Measurements from ENCODE around the gene EPS8L1.

The EPS8L1 gene

DNA sequence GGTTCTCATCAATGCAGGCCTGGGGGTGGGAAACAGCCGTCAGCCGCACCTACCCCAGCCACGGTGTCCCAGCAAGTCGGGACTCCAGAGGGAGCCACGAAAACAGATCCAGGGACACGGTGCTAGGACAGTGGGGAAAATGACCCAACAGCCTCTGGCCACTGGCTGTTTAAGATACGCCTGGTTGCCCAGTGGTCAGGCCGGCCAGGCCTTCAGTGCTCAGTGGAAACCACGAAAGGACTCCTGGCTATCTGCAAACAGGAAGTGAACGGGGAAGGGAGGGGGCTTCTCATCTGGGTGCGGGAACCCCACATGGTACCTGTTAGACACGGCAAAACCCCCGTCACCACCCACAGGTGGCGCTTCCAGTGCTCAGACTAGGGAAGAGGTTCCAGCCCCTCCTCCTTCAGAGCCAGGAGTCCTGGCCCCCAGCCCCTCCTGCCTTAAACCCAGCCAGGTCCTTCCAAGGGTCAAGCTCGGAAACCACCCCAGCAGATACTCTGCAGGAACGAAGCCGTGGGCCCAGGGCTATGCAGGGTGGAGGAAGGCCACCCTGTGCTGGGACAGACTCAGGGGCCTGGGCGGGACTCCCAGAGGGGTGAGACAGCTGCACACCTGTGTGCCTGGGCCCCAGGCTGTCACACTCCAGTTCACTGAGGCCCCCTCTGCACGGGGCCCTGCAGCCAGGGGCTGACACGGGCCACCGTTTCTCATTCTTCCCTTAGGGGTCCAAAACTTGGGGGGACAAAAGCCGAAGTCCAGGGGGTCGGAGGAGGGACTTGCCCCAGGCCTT, 37.3 kb downstream of the EPS8L1 start:
- Histone ChIP-seq H3K4me3 (ENCODE audit: low read depth in 1 of 5, low read length in 5 of 5) (peak overlapping the region in 4 of 5 donors; percentile 4 to 29 (median 17)), H3K9me3 (ENCODE audit: control insufficient read depth in 5 of 5, low read length in 5 of 5) (no peaks in the 10 kb centered on the region), H3K9ac (ENCODE audit: low read length in 5 of 5) (peak overlapping the region in 2 of 5 donors; percentile 64 to 71), H3K4me1 (ENCODE audit: control insufficient read depth in 5 of 5, insufficient read depth in 5 of 5, low read length in 5 of 5) (peaks cover 10 to 54% (median 47%) of the 10 kb centered on the region in 5 donors), H3K27me3 (ENCODE audit: control insufficient read depth in 5 of 5, insufficient read depth in 4 of 5, low read length in 5 of 5) (no peaks in the 10 kb centered on the region), H3K36me3 (ENCODE audit: control insufficient read depth in 5 of 5, insufficient read depth in 5 of 5, low read length in 5 of 5) (peaks cover 0 to 29% (median 26%) of the 10 kb centered on the region in 5 donors), H3K27ac (ENCODE audit: low read depth, low read length) (peak overlapping the region; percentile 46)

DNA sequence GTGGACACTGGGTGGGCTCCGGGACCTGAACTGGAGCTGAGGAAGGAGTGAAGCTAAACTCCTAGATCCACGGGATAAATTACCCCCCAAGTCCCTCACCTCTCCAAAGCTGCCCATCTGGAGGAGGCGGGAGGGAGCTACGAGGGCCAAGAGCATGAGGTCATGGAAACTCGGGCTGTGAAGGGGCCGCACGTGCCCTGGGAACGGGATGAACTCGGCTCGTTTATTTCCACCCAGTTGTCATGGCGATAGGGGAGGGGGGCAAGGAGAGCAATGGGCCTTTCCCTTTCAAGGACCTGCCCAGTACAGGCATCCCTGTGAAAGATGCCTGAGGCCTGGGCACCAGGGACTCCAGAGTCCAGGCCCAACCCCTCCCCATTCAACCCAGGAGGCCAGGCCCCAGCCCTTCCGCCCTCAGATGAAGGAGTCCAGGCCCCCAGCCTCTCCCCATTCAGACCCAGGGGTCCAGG, 37.9 kb downstream of the EPS8L1 start:
- peak overlapping the region in 3 of 5 donors; percentile 4 to 23 (median 11) for H3K4me3 ChIP-seq (ENCODE audit: low read depth in 1 of 5, low read length in 5 of 5)

DNA sequence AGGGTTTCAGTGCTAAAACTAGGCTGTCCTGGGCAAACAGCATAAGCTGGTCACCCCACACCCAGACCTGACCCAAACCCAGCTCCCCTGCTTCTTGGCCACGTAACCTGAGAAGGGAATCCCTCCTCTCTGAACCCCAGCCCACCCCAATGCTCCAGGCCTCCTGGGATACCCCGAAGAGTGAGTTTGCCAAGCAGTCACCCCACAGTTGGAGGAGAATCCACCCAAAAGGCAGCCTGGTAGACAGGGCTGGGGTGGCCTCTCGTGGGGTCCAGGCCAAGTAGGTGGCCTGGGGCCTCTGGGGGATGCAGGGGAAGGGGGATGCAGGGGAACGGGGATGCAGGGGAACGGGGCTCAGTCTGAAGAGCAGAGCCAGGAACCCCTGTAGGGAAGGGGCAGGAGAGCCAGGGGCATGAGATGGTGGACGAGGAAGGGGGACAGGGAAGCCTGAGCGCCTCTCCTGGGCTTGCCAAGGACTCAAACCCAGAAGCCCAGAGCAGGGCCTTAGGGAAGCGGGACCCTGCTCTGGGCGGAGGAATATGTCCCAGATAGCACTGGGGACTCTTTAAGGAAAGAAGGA, 39.0 kb downstream of the EPS8L1 start:
- H3K9ac ChIP-seq (ENCODE audit: low read length in 5 of 5) = peak overlapping the region in 2 of 5 donors; percentile 20 to 38
- H3K4me1 ChIP-seq (ENCODE audit: control insufficient read depth in 5 of 5, insufficient read depth in 5 of 5, low read length in 5 of 5) = peaks cover 10 to 65% (median 57%) of the 10 kb centered on the region in 5 donors
- no peak overlapping the region for H3K4me3 ChIP-seq (ENCODE audit: low read depth in 1 of 5, low read length in 5 of 5)
- H3K27ac ChIP-seq (ENCODE audit: low read depth, low read length) = no peak overlapping the region
- H3K27me3 ChIP-seq (ENCODE audit: control insufficient read depth in 5 of 5, insufficient read depth in 4 of 5, low read length in 5 of 5) = no peaks in the 10 kb centered on the region
- H3K9me3 ChIP-seq (ENCODE audit: control insufficient read depth in 5 of 5, low read length in 5 of 5) = no peaks in the 10 kb centered on the region
- peaks cover 0 to 21% (median 17%) of the 10 kb centered on the region in 5 donors for H3K36me3 ChIP-seq (ENCODE audit: control insufficient read depth in 5 of 5, insufficient read depth in 5 of 5, low read length in 5 of 5)

More for the DNA sequence above, 37.9 kb downstream of the EPS8L1 start:
- Histone ChIP-seq H3K9ac (ENCODE audit: low read length in 5 of 5) (peak overlapping the region in 2 of 5 donors; percentile 64 to 71), H3K27me3 (ENCODE audit: control insufficient read depth in 5 of 5, insufficient read depth in 4 of 5, low read length in 5 of 5) (no peaks in the 10 kb centered on the region), H3K4me1 (ENCODE audit: control insufficient read depth in 5 of 5, insufficient read depth in 5 of 5, low read length in 5 of 5) (peaks cover 10 to 61% (median 53%) of the 10 kb centered on the region in 5 donors), H3K27ac (ENCODE audit: low read depth, low read length) (peak overlapping the region; percentile 46), H3K36me3 (ENCODE audit: control insufficient read depth in 5 of 5, insufficient read depth in 5 of 5, low read length in 5 of 5) (peaks cover 0 to 29% (median 26%) of the 10 kb centered on the region in 5 donors), H3K9me3 (ENCODE audit: control insufficient read depth in 5 of 5, low read length in 5 of 5) (no peaks in the 10 kb centered on the region)

DNA sequence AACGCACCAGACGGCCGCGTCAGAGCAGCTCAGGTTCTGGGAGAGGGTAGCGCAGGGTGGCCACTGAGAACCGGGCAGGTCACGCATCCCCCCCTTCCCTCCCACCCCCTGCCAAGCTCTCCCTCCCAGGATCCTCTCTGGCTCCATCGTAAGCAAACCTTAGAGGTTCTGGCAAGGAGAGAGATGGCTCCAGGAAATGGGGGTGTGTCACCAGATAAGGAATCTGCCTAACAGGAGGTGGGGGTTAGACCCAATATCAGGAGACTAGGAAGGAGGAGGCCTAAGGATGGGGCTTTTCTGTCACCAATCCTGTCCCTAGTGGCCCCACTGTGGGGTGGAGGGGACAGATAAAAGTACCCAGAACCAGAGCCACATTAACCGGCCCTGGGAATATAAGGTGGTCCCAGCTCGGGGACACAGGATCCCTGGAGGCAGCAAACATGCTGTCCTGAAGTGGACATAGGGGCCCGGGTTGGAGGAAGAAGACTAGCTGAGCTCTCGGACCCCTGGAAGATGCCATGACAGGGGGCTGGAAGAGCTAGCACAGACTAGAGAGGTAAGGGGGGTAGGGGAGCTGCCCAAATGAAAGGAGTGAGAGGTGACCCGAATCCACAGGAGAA, 39.9 kb downstream of the EPS8L1 start:
- Histone ChIP-seq H3K27ac (ENCODE audit: low read depth, low read length) (peak overlapping the region; percentile 35), H3K36me3 (ENCODE audit: control insufficient read depth in 5 of 5, insufficient read depth in 5 of 5, low read length in 5 of 5) (peaks cover 0 to 13% (median 8%) of the 10 kb centered on the region in 5 donors), H3K27me3 (ENCODE audit: control insufficient read depth in 5 of 5, insufficient read depth in 4 of 5, low read length in 5 of 5) (no peaks in the 10 kb centered on the region), H3K9ac (ENCODE audit: low read length in 5 of 5) (peak overlapping the region in 4 of 5 donors; percentile 41 to 95 (median 91)), H3K4me3 (ENCODE audit: low read depth in 1 of 5, low read length in 5 of 5) (peak overlapping the region; percentile 86 to 95 (median 94)), H3K9me3 (ENCODE audit: control insufficient read depth in 5 of 5, low read length in 5 of 5) (no peaks in the 10 kb centered on the region), H3K4me1 (ENCODE audit: control insufficient read depth in 5 of 5, insufficient read depth in 5 of 5, low read length in 5 of 5) (peaks cover 10 to 65% (median 57%) of the 10 kb centered on the region in 5 donors)

DNA sequence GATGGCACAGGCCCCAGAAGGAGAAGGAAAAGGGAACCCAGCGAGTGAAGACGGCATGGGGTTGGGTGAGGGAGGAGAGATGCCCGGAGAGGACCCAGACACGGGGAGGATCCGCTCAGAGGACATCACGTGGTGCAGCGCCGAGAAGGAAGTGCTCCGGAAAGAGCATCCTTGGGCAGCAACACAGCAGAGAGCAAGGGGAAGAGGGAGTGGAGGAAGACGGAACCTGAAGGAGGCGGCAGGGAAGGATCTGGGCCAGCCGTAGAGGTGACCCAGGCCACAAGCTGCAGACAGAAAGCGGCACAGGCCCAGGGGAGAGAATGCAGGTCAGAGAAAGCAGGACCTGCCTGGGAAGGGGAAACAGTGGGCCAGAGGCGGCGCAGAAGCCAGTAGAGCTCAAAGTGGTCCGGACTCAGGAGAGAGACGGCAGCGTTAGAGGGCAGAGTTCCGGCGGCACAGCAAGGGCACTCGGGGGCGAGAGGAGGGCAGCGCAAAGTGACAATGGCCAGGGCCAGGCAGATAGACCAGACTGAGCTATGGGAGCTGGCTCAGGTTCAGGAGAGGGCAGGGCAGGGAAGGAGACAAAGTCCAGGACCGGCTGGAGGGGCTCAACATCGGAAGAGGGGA, 40.7 kb downstream of the EPS8L1 start:
- peaks cover 10 to 64% (median 57%) of the 10 kb centered on the region in 5 donors for H3K4me1 ChIP-seq (ENCODE audit: control insufficient read depth in 5 of 5, insufficient read depth in 5 of 5, low read length in 5 of 5)
- peak overlapping the region; percentile 48 for H3K27ac ChIP-seq (ENCODE audit: low read depth, low read length)
- H3K4me3 ChIP-seq (ENCODE audit: low read depth in 1 of 5, low read length in 5 of 5) = peak overlapping the region; percentile 86 to 95 (median 94)
- peak overlapping the region; percentile 83 to 95 (median 88) for H3K9ac ChIP-seq (ENCODE audit: low read length in 5 of 5)
- no peaks in the 10 kb centered on the region for H3K9me3 ChIP-seq (ENCODE audit: control insufficient read depth in 5 of 5, low read length in 5 of 5)
- H3K27me3 ChIP-seq (ENCODE audit: control insufficient read depth in 5 of 5, insufficient read depth in 4 of 5, low read length in 5 of 5) = no peaks in the 10 kb centered on the region
- peaks cover 0 to 13% (median 8%) of the 10 kb centered on the region in 5 donors for H3K36me3 ChIP-seq (ENCODE audit: control insufficient read depth in 5 of 5, insufficient read depth in 5 of 5, low read length in 5 of 5)

DNA sequence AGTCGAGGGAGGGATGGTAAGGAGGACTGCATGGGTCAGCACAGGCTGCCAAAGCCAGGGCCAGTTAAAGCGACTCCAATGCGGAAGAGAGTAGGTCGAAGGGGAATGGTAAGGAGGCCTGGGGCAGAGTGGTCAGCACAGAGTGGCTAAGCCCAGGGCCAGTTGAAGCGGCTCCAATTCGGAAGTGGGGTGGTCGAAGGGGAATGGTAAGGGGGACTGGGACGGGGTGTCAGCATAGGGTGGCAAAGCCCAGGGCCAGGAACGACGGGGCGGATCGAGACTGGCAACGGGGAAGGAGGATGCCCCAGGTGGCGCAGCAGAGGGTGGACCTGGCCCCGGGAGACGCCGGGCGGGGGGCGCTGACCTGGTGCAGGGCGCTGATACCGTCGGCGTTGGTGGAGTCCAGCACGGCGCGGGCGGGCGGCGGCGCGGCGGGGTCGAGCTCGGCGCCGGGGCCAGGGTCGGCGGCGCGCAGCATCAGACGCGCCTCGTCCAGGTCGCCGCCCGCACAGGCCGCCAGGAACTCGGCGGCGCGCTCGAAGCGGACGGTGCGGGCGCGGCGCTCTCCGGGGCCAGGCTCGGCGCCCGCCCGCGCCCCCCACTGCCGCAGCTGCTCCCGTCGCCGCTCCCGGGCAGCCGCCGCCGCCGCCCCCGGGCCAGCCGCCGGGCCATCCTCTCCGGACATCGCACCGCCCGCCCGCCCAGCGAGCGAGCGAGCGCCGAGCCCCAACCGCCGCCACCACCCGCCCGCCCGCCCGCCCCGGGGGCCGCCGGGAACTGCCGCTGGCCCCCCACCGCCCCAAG, 41.4 kb downstream of the EPS8L1 start, which contains the start of gene PPP1R12C:
Gene PPP1R12C (minus strand): TSS at position 779 of the 804 bp plus-strand sequence. CDS start 94 bp downstream, at position 685.
- Histone ChIP-seq H3K27ac (ENCODE audit: low read depth, low read length) (peak within 1 kb of the TSS; percentile 72), H3K9ac (ENCODE audit: low read length in 5 of 5) (peak within 1 kb of the TSS; percentile 84 to 95 (median 88)), H3K27me3 (ENCODE audit: control insufficient read depth in 5 of 5, insufficient read depth in 4 of 5, low read length in 5 of 5) (no peaks in the 10 kb centered on the region), H3K36me3 (ENCODE audit: control insufficient read depth in 5 of 5, insufficient read depth in 5 of 5, low read length in 5 of 5) (peaks cover 0 to 8% (median 7%) of the 10 kb centered on the region in 5 donors), H3K9me3 (ENCODE audit: control insufficient read depth in 5 of 5, low read length in 5 of 5) (no peaks in the 10 kb centered on the region), H3K4me1 (ENCODE audit: control insufficient read depth in 5 of 5, insufficient read depth in 5 of 5, low read length in 5 of 5) (peaks cover 10 to 59% (median 52%) of the 10 kb centered on the region in 5 donors), H3K4me3 (ENCODE audit: low read depth in 1 of 5, low read length in 5 of 5) (peak within 1 kb of the TSS; percentile 86 to 95 (median 94))

DNA sequence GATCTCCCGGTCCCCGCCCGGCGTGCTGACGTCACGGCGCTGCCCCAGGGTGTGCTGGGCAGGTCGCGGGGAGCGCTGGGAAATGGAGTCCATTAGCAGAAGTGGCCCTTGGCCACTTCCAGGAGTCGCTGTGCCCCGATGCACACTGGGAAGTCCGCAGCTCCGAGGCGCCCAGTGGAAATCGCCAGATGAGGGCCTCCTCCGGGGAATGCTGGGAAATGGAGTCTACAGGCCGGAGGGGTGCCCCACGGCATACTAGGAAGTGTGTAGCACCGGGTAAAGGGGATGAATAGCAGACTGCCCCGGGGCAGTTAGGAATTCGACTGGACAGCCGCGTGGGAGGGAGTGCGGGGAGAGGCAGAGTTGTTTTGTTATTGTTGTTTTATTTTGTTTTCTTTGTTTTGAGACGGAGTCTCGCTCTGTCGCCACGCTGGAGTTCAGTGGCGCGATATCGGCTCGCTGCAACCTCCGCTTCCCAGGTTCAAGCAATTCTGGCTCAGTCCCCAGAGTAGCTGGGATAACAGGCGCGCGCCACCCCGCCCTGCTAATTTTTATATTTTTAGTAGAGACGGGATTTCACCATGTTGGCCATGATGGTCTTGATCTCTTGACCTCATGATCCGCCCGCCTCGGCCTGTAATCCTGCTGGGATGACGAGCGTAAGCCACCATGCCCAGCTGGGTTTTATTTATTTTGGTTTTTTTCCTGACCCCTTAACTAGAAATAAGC, 42.2 kb downstream of the EPS8L1 start:
- Histone ChIP-seq H3K36me3 (ENCODE audit: control insufficient read depth in 5 of 5, insufficient read depth in 5 of 5, low read length in 5 of 5) (peaks cover 0 to under 1% (median 0%) of the 10 kb centered on the region in 5 donors), H3K4me1 (ENCODE audit: control insufficient read depth in 5 of 5, insufficient read depth in 5 of 5, low read length in 5 of 5) (peaks cover 10 to 53% (median 49%) of the 10 kb centered on the region in 5 donors), H3K27ac (ENCODE audit: low read depth, low read length) (peak overlapping the region; percentile 72), H3K4me3 (ENCODE audit: low read depth in 1 of 5, low read length in 5 of 5) (peak overlapping the region; percentile 67 to 86 (median 82)), H3K9ac (ENCODE audit: low read length in 5 of 5) (peak overlapping the region in 4 of 5 donors; percentile 61 to 87 (median 78)), H3K9me3 (ENCODE audit: control insufficient read depth in 5 of 5, low read length in 5 of 5) (no peaks in the 10 kb centered on the region), H3K27me3 (ENCODE audit: control insufficient read depth in 5 of 5, insufficient read depth in 4 of 5, low read length in 5 of 5) (no peaks in the 10 kb centered on the region)

DNA sequence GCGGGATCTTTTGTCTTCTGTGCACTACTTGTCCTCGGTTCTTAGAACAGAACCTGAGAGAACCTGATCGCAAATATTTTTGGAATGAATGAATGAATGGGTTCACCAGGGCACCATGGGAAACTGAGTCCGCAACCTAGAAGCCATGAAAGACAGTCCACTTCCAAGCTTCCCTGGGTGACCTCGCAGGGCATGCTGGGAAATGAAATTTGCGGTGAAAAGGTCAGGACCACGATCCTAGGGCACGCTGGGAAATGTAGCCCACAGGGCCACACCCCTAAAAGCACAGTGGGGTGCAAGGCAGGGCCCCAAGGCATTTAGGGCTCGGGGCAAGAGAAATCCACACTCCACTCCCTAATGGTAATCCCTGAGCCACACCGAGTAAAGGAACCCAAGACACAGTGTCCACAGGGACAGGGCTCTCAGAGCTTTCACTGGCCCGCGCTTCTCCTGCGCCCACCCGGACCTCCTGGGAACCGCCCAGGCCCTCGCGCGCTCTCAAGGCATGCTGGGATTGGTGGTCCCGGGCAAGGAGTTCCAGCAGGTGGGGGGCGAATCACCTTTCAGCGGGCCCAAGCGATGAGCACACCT, 42.8 kb downstream of the EPS8L1 start:
- no peaks in the 10 kb centered on the region for H3K36me3 ChIP-seq (ENCODE audit: control insufficient read depth in 5 of 5, insufficient read depth in 5 of 5, low read length in 5 of 5)
- peak overlapping the region in 4 of 5 donors; percentile 16 to 87 (median 66) for H3K9ac ChIP-seq (ENCODE audit: low read length in 5 of 5)
- H3K9me3 ChIP-seq (ENCODE audit: control insufficient read depth in 5 of 5, low read length in 5 of 5) = no peaks in the 10 kb centered on the region
- H3K4me3 ChIP-seq (ENCODE audit: low read depth in 1 of 5, low read length in 5 of 5) = peak overlapping the region; percentile 67 to 86 (median 82)
- peak overlapping the region; percentile 72 for H3K27ac ChIP-seq (ENCODE audit: low read depth, low read length)
- H3K4me1 ChIP-seq (ENCODE audit: control insufficient read depth in 5 of 5, insufficient read depth in 5 of 5, low read length in 5 of 5) = peaks cover 7 to 46% (median 42%) of the 10 kb centered on the region in 5 donors
- no peaks in the 10 kb centered on the region for H3K27me3 ChIP-seq (ENCODE audit: control insufficient read depth in 5 of 5, insufficient read depth in 4 of 5, low read length in 5 of 5)
